NCI-H1694 treated with DMSO at 0.1 percent for 48 hours (cell line): ENCODE data around the gene CD300LB.
"Not testable (repeated sequence)": the region's sequence is repeated elsewhere in the genome, so short reads cannot be mapped to it uniquely, and the experiment has no call there.

Experiments
- DNase-seq: peaks from one replicate; lab custom pipeline; 2025; lab: John Stamatoyannopoulos, UW

Gene CD300LB

DNA sequence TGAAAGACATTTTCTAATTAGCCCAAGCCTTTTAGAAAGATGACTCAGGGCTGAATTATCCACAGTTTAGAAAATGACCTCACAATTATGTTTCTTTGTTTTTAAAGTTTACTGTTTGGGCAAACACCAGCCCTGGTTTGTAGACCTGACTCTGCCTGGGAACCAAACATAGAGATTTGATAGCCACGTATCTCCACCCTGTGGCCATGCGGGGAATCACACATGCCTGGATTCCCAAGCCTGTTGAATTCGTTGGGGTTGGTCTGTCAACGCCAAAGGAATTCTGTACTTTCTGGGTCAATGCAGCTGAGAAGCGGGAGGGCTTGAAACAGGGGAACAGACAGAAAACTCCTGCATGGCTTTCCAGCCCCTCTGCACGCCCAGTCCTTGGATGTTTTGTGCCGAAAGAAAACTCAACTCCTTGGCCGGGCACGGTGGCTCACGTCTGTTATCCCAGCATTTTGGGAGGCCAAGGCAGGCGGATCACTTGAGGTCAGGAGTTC is 37.9 kb downstream of the CD300LB start:
- DNase-seq = peak; percentile 70

DNA sequence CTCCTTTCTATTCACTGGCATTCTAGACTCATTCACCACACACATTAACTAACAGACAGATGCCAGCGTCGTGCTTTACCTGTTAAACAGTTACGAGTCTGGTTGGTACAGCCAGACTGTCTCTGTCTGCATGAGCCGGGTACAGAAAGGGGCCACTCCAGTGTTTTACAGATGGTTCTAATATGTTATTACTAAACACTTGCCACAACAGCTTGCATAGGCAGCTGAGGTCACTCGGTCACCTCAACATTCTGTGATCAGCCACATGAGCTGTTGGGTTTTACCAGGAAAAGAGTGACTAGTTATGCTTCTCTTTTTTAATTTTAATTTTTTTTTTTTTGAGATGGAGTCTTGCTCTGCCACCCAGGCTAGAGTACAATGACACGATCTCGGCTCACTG is 39.6 kb downstream of the CD300LB start:
- DNase-seq = no peak

DNA sequence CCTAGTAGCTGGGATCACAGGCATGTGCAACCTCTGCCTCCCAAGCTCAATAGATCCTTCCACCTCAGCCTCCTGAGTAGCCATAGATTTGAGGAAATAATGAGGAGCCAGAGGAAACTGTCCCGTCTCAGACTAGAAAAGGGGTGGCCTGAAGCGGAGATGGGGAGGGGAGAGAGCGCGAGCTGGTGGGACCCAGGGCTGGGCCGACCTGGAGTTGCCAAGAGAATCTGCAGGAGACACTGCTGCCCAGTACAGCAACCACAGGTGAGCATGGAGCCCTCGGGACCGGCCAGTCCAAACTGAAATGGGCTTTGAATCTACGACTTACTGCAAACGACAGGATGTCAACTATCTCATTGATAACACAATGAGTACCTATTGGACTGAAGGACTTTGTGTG is 40.6 kb downstream of the CD300LB start:
- DNase-seq = no peak

DNA sequence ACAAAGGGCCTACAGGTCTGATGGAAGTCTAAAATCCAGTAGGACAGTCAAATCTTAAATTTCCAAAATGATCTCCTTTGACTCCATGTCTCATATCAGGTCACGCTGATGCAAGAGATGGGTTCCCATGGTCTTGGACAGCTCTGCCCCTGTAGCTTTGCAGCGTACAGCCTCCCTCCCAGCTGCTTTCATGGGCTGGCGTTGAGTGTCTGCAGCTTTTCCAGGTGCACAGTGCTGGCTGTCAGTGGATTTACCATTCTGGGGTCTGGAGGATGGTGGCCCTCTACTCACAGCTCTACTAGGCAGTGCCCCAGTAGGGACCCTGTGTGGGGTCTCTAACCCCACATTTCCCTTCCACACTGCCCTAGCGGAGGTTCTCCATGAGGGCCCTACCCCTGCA is 43.0 kb downstream of the CD300LB start:
- not testable (repeated sequence) for DNase-seq

DNA sequence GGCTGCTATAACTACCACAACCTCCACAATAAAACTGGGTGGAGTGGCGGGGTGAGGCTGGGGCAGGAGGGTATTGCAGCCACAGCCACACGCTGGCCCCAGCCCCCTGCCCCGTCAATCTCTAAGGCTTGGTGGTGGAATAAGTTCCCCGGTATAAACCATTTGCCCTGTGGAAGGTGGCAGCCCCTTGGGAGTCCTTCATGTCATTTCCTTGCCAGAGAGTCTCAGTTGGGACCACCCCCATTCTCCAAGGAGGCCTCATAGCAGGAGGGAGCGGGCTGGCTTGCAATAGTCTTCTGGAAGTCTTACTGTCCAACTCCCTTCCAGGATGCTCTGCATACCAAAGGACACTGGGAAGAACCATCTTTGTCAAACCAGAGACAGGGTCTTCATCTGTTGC is 45.4 kb downstream of the CD300LB start:
- DNase-seq = no peak

DNA sequence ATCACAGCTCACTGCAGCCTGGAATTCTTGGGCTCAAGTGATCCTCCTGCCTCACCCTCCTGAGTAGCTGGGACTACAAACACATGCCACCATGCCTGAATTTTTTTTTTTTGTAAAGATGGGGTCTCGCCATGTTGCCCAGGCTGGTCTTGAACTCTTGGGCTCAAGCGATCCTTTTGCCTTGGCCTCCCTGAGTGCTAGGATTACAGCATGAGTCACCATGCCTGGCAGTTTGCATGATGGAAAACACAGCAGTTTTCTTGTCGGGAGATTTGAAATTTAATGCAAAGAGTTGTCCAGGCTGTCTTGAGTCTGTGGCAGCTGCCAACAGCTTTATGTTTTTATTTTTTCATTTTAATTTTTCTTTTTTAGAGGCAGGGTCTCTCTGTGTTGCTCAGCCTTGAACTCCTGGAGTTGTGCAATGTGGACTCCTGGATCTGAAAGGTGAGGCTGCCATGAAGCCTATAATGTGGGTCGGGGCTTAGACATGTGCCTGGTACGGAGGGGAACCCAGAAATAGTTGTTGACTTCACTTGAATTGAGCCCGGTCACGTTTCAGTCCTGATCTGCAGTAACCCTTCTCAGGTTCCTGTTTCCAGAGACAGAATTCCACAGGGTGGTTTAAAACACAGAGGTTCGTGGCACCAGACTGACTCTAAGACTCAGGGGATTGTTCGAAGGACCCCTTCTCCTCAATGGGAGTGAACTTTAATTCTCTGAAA is 46.1 kb downstream of the CD300LB start:
- no peak for DNase-seq

DNA sequence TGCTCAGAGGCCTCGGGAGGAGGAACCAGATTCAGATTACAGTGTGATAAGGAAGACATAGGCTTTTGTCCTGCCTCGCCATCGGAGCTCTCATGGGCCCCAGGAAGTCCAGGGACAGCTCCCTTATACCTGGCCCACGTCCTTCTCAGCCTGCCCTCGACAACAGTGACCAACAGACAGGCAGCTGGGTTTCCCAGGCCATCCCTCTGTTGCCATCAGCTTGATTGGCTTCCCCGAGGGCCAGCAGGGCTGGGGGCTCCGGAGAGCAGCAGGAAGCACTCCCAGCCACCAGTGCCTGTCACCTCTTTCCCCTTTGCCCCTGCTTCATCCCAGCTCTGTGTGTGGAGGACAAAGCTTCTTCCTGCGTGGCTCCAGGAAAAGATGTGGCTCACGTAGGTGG is 47.2 kb downstream of the CD300LB start:
- no peak for DNase-seq

DNA sequence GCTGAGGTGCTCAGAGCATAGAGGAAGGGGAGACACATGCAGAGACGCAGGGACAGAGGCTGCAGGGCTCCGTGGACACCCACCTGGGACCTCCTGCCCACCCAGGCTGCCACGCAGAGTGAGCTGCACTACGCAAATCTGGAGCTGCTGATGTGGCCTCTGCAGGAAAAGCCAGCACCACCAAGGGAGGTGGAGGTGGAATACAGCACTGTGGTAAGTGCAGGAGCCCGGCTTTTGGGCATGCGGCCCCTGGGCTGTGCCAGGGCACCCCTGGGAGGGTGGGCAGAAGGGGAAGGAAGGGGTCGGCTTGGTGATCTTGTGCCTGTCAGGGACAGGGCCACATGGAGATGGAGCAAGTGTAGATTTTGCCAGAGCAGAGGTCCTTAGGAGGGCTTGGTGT is 49.7 kb downstream of the CD300LB start:
- no peak for DNase-seq

DNA sequence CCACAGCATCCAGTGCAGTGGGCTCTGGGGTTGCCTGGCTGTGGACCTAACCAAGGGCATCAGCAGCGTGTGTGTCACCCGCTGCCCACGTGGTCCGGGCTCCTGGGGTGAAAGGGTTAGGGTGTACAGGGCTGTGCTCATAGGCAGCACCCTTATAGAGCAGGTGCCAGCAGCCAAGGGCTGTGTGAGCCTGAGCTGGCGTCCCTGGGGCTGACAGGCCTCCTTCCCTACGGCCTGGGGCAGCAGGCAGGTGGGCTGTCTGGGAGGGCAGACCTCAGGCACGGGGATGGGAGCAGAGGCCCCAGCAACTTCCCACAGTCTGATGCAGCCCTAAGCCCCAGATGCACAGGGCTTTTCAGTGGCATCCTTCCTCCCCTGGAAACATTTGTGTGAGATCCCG is 51.0 kb downstream of the CD300LB start:
- DNase-seq = no peak

DNA sequence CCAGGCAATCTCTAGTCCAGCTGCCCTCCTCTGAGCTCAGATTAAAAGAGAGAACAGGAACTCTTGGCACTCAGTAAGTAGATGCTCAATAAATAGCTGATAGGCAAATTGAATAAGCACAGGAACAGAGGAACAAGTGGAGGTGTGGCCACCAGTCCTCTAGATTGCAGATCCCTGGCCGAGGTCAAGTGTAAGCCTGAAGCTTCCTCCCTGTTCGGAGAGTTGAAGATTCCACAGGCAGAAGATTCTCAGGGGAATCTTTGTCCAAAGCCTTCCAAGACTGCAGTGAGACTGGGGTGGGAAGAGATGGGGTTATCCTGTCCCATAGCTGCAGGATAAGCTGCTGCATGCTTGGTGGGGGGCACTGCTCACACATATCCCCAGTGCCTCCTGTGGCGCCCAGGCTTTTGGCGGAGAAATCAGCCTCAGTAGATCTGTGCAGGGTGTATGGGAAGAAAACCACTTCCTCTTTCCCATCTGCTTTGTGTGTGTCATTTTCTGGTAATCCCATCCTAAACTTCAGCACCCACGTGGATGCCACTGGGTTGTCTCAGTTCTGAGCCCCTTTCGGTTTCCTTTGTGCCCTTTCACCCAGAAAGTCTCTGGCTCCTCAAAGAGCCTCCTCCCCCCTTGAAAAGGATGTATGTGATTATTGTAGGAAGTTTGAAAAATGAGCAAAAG is 52.7 kb downstream of the CD300LB start:
- no peak for DNase-seq

DNA sequence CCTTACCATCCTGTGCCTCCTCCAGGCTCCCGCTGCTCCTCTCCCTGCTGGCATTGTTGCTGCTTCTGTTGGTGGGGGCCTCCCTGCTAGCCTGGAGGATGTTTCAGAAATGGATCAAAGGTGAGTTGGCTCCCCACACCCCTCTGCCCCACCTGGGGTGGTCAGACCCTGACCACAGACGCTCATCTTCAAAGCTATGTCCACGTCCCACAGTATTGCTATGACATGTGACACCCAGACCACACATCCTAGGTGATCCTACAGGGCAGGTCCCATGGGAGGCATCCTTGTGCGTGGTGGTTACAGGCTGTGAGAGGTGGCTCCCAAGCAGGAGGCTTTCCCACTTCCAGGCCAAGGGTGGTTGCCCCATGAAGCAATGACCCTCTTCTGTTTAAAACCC is 53.9 kb downstream of the CD300LB start:
- no peak for DNase-seq

DNA sequence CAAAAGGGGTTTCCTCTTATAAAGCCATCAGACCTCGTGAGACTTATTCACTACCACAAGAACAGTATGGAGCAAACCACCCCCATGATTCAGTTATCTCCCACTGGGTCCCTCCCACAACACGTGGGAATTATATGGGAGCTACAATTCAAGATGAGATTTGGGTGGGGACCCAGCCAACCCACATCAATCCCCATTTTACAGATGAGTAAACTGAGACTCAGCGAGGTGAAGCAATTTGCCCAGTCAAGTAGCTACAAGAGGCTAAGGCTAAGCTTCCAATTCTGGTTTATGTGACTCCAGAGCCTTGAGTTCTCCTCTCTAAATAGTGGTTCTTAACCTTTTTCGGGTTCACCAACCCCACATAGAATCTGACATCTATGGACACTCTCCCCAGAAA is 56.1 kb downstream of the CD300LB start:
- no peak for DNase-seq

DNA sequence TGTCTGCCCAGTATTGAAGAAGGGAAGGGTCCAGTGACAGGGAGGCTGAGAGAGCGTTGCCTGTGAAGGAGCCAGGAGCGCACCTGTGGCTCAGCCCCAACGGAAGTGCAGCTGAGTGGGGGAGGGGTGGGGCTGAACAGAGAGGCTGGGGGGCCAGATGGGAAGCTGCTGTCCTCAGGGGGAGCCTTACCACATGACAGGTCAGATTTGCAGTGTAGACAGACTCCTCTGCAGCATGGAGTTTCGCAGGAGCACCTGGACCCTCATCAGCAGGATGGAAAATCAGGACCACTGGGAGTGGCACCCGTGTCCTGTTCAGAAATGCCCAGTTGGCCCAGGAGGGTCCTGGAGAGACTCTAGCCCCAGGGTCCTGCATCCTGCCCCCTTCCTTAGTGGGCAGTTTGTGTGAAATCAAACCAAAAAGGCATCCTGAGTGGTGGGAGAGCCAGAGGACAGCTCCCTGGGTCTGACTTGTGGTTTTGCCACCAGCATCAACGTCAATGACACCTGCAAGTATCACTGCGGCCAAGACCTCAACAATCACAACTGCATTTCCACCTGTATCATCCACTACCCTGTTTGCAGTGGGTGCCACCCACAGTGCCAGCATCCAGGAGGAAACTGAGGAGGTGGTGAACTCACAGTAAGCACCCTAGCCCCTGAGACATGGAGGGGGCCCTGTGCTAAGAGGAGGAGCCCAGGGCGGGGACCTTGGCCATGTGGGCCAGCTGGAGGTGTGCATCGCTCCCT is 57.1 kb downstream of the CD300LB start:
- DNase-seq = no peak

DNA sequence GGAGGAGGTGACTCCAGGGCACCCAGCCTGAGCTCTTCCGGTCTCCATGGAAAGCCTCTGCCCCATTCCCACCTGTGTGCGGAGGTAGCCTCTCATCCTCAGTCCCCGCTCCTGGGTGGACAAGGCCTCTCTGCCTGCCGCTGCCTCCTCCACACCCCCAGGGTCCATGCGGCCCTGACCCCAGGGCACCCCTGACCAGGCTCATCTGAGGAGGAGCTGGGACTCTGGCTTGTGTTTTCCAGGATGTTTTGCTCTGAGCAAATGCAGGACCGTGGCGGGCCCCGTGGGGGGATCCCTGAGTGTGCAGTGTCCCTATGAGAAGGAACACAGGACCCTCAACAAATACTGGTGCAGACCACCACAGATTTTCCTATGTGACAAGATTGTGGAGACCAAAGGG is 58.0 kb downstream of the CD300LB start:
- no peak for DNase-seq

DNA sequence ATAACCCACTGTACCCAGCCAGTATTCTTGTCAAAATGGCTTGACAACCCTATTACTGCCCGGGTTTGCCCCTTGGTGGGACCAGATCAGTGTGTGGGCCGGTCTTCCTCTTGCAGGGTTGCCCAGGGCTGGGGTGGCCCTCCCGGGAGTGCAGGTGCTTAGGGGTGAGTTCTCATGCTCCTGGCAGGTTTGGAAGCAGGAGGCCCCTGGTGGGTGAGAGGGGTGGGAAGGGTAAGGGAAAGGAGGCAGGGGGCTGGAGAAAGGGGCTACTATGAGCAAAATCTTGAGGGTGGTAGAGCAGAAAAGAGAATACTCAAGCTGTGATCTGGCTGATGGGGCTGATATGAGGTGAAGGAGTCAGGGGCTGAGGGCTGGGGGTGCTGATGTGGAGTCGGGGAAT is 58.4 kb downstream of the CD300LB start:
- DNase-seq = no peak

DNA sequence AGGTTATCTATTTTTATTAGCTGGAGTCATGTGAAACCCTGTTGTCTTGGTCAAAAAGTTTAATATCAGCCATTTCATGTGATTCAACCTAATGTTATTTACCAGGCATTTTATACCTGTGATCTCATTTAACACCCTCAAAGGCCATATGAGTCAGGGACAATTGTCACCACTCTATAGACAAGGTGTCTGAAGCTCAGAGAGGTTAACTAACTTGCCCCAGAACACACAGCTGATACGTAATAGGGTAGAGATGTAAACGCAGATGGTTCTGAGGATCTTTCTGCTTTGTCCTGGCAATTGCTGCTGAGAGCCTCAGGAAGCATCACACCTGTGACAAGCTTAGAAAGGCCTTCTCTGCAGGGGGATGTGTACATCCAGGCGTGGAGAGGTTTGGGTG is 59.9 kb downstream of the CD300LB start:
- no peak for DNase-seq
